ENCODE measurements around the gene FAM118B. TPM values are rescaled to one million over a fixed set of nuclear protein-coding genes. Genes with fewer than 3 reads are reported as not detected.

FAM118B gene
- total and polyA plus RNA-seq, 2 of the 4 experiments (the other 2 are of a cell fraction) = 20.0 to 27.2 TPM

- H4K20me1 ChIP-seq (ENCODE audit: insufficient read depth, low read length) = peaks cover 3% of the 10 kb centered on the region; the same call in 1 of the 2 replicates
- H3K4ac ChIP-seq (ENCODE audit: low read depth, low read length) = no peak overlapping the region
- no peaks in the 10 kb centered on the region for H3K27me3 ChIP-seq (ENCODE audit: control insufficient read depth, insufficient read depth, low read length)
- intact Hi-C loops (cut with micrococcal nuclease) (loop anchor here (1.0 to 10.0 kb wide), 6 partner anchors 130 to 1184 kb away; no protein-coding TSS in a partner anchor), dilution Hi-C loops (cut with HindIII; ENCODE audit: low sequenced_read_pairs, unreplicated experiment) (no loop called here), in situ Hi-C loops (cut with MboI; ENCODE audit: low sequenced_read_pairs) (loop anchor here (10.0 to 25.0 kb wide), 3 partner anchors 104 to 1026 kb away; no protein-coding TSS in a partner anchor)
- no peak overlapping the region for H2AK5ac ChIP-seq (ENCODE audit: low read depth, low read length)
- no peak overlapping the region for H2BK15ac ChIP-seq (ENCODE audit: low read depth, low read length)
- H3K14ac ChIP-seq (replicated peaks; ENCODE audit: low read depth, low read length) = no peak overlapping the region
- H3K23ac ChIP-seq (ENCODE audit: low read depth, low read length) = no peak overlapping the region
- H3K4me3 ChIP-seq (ENCODE audit: insufficient read depth, low read depth, low read length) = no peak overlapping the region
- no peak overlapping the region for H3K9ac ChIP-seq (ENCODE audit: low read depth, low read length)
- no TSS peak for BruUV-seq (replicated peaks)
- no CpG with 5 or more reads among the region's 6 CpGs for WGBS, 2 experiments (ENCODE audit: extremely low coverage in 2 of 2, insufficient read length in 1 of 2)
- H2BK120ac ChIP-seq (ENCODE audit: low read depth, low read length) = no peak overlapping the region
- ChIA-PET CTCF (interaction anchor here (0.6 to 3.4 kb wide), 9 partner anchors 8 to 1348 kb away, joined by 3 to 35 read pairs (median 6); no protein-coding TSS in a partner anchor), POLR2A (ENCODE audit: unreplicated experiment) (no interaction called here)
- peak overlapping the region; percentile 60 for H2AK9ac ChIP-seq (replicated peaks; ENCODE audit: low read depth, low read length, poor library complexity)
- H3K4me1 ChIP-seq (ENCODE audit: control insufficient read depth, insufficient read depth, low read length) = peaks cover 2% of the 10 kb centered on the region; the same call in 1 of the 2 replicates
- no peak overlapping the region for H3K18ac ChIP-seq (ENCODE audit: low read depth, low read length)
- no peak overlapping the region for H3K27ac ChIP-seq (ENCODE audit: insufficient read depth, low read length)
- peak overlapping the region; percentile 79 for H2AFZ ChIP-seq (replicated peaks; ENCODE audit: low read length, poor library complexity)
- ATAC-seq (ENCODE audit: low read depth) = peak; percentile 26; the same call in 1 of the 2 replicates
- H2BK20ac ChIP-seq (ENCODE audit: low read depth, low read length) = no peak overlapping the region
- H3K4me2 ChIP-seq (ENCODE audit: low read depth, low read length) = no peak overlapping the region
- DNase-seq = peak; percentile 45
- no peaks in the 10 kb centered on the region for H3K9me3 ChIP-seq (ENCODE audit: control insufficient read depth, insufficient read depth, low read length)
- H4K5ac ChIP-seq (ENCODE audit: low read depth, low read length) = no peak overlapping the region
- no peak overlapping the region for H4K8ac ChIP-seq (ENCODE audit: low read depth in 2 of 2, low read length in 2 of 2)
- H4K91ac ChIP-seq (ENCODE audit: insufficient read depth, low read depth, low read length) = no peak overlapping the region
- TF ChIP-seq, protein P1, sequence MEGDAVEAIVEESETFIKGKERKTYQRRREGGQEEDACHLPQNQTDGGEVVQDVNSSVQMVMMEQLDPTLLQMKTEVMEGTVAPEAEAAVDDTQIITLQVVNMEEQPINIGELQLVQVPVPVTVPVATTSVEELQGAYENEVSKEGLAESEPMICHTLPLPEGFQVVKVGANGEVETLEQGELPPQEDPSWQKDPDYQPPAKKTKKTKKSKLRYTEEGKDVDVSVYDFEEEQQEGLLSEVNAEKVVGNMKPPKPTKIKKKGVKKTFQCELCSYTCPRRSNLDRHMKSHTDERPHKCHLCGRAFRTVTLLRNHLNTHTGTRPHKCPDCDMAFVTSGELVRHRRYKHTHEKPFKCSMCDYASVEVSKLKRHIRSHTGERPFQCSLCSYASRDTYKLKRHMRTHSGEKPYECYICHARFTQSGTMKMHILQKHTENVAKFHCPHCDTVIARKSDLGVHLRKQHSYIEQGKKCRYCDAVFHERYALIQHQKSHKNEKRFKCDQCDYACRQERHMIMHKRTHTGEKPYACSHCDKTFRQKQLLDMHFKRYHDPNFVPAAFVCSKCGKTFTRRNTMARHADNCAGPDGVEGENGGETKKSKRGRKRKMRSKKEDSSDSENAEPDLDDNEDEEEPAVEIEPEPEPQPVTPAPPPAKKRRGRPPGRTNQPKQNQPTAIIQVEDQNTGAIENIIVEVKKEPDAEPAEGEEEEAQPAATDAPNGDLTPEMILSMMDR (conservative IDR thresholded peaks at IDR 0.05; ENCODE audit: low read depth, low read length) = no peak
- TF ChIP-seq, protein P2, sequence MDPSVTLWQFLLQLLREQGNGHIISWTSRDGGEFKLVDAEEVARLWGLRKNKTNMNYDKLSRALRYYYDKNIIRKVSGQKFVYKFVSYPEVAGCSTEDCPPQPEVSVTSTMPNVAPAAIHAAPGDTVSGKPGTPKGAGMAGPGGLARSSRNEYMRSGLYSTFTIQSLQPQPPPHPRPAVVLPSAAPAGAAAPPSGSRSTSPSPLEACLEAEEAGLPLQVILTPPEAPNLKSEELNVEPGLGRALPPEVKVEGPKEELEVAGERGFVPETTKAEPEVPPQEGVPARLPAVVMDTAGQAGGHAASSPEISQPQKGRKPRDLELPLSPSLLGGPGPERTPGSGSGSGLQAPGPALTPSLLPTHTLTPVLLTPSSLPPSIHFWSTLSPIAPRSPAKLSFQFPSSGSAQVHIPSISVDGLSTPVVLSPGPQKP (IDR thresholded peaks at IDR 0.05; ENCODE audit: borderline replicate concordance, low read depth, low read length) = no peak
- no peak for TF ChIP-seq FOS (IDR thresholded peaks at IDR 0.05; ENCODE audit: low read depth, low read length)
- TF ChIP-seq POLR2A (IDR thresholded peaks at IDR 0.05; ENCODE audit: low read depth, low read length) = no peak
- no peak for TF ChIP-seq RCOR1 (IDR thresholded peaks at IDR 0.05; ENCODE audit: insufficient replicate concordance, low read length)
- no peak for TF ChIP-seq RAD21 (IDR thresholded peaks at IDR 0.05; ENCODE audit: low read length)
- no peak for TF ChIP-seq MAFK (IDR thresholded peaks at IDR 0.05; ENCODE audit: low read depth, low read length)
- TF ChIP-seq CHD1 (IDR thresholded peaks at IDR 0.05; ENCODE audit: low read depth, low read length) = no peak
- no peak for TF ChIP-seq SMC3 (IDR thresholded peaks at IDR 0.05; ENCODE audit: low read depth, low read length)
- TF ChIP-seq, protein P3, sequence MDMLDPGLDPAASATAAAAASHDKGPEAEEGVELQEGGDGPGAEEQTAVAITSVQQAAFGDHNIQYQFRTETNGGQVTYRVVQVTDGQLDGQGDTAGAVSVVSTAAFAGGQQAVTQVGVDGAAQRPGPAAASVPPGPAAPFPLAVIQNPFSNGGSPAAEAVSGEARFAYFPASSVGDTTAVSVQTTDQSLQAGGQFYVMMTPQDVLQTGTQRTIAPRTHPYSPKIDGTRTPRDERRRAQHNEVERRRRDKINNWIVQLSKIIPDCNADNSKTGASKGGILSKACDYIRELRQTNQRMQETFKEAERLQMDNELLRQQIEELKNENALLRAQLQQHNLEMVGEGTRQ (IDR thresholded peaks at IDR 0.05; ENCODE audit: low read depth, low read length) = no peak
- TF ChIP-seq BHLHE40 (IDR thresholded peaks at IDR 0.05; ENCODE audit: low read depth, low read length) = no peak
- TF ChIP-seq MAZ (IDR thresholded peaks at IDR 0.05; ENCODE audit: borderline replicate concordance, low read depth, low read length) = no peak
- no peak for TF ChIP-seq NFE2L2 (IDR thresholded peaks at IDR 0.05; ENCODE audit: low read depth, low read length)
- no peak for TF ChIP-seq CEBPB (IDR thresholded peaks at IDR 0.05; ENCODE audit: low read depth, low read length)
- no peak for TF ChIP-seq MXI1 (IDR thresholded peaks at IDR 0.05; ENCODE audit: borderline replicate concordance, low read depth, low read length)
- TF ChIP-seq RFX5 (IDR thresholded peaks at IDR 0.05; ENCODE audit: low read depth, low read length) = no peak
- H3K9me1 ChIP-seq (ENCODE audit: insufficient read depth, low read length) = no peaks in the 10 kb centered on the region
- H3K56ac ChIP-seq (ENCODE audit: extremely low read depth, insufficient read depth, low read length) = no peak overlapping the region
- peaks cover 4% of the 10 kb centered on the region; the same call in 1 of the 2 replicates for H3K36me3 ChIP-seq (ENCODE audit: control insufficient read depth, insufficient read depth, low read length)
- no peak overlapping the region for H2BK5ac ChIP-seq (ENCODE audit: low read depth, low read length, poor library complexity, severe bottlenecking)
- peaks cover 0 to 3% of the 10 kb centered on the region in 2 experiments; a peak in 2 of 4 replicates for H3K79me1 ChIP-seq (ENCODE audit: low read depth in 1 of 2, low read length in 2 of 2)
Observed at GRCh38 chr11:126310992-126311310, 99.4 kb downstream of the FAM118B start.
